ENCODE data around the gene MED14. TPM values are rescaled to one million over a fixed set of nuclear protein-coding genes. Genes with fewer than 3 reads are reported as not detected.
A peak's percentile ranks its signal among the peaks of the same experiment; 100 is the strongest.
"Not testable (repeated sequence)": the region's sequence is repeated elsewhere in the genome, so short reads cannot be mapped to it uniquely, and the experiment has no call there.

MED14 gene
- total RNA-seq (2014; rRNA removed; shearing (Covaris generic); ENCODE audit: low replicate concordance), result 4.5 and 25.9 TPM in 2 replicates

DNA sequence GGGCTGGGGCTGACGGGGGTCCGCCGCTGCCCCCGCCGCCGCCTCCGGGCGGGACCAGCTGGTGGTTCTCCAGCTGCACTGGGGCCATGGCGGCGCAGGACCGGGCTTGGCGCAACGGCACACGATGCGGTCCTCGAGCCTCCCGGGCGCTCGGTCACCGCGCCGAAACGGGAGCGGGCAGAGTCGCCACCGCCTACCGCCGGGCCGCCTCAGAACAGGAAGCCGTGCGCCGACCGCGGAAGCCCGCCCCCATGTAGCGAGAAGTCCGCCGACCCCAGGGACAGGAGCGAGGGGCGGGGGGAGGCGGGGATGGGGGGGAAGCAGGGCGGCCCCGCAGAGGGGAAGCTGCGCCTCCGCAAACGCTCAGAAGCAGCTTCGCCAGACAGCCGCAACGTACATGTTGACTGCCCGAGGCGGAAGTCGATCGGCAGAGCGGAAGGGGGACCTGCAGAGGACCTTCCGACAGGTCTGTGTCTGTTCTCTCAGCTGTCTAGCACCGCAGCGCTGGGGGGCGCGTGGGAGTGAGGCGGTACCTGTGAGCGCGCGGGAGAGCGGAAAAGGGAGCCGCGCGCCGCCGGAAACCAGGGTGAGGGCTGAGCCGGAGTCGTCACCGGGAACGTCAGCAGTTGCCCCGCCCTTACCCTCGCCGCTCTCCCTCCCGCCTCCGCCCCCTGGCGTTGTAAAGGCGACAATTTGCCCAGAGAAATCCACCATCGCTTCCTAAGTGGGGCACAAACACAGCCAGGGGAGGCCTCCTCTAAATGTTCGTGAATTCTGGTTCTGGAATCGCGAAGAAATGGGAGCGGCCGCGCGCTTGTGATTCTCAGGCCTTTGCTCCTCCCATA is at the start of gene MED14:
TSS of gene MED14 (minus strand) at position 218 of the 845 bp plus-strand sequence. CDS start at position 88, 130 bp downstream.
- H3K36me3 ChIP-seq, result no peaks in the 10 kb centered on the region
- no peaks in the 10 kb centered on the region for H3K27me3 ChIP-seq
- DNase-seq, result peak; percentile 85
- no peaks in the 10 kb centered on the region for H3K9me3 ChIP-seq
- H3K4me3 ChIP-seq, result peak within 1 kb of the TSS; percentile 67

DNA sequence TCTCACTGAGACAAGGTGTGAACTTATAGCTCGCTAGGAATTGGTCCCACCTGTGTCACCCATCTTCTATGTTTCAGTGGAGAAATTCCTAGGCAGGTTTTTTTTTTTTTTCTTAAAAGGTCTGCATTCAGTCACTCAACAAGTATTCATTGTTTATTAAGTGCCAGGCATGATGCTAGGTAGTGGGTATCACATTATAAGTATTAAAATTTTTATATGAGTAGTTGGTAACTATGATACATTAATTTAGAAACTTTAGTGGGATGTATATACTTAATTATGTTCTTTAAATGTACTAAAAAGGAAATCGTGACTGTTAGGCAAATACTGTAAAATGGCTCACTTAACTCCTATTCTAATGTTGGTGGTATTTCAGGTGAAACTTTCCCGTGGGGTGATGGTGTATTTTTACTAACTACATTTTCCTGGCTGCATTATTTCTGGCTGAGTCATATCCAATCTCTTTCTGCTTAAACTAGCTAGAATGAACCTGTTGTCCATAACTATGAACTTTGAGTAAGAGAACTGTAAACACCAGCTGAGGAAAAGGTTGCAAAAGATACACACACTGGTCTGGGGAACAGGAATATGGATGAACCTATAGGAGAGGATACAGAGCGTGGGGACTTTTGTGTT is 49.3 kb upstream of the MED14 start:
- Histone ChIP-seq H3K9me3 (no peaks in the 10 kb centered on the region), H3K4me3 (no peak overlapping the region), H3K36me3 (no peaks in the 10 kb centered on the region), H3K27me3 (no peaks in the 10 kb centered on the region)
- no peak for DNase-seq

DNA sequence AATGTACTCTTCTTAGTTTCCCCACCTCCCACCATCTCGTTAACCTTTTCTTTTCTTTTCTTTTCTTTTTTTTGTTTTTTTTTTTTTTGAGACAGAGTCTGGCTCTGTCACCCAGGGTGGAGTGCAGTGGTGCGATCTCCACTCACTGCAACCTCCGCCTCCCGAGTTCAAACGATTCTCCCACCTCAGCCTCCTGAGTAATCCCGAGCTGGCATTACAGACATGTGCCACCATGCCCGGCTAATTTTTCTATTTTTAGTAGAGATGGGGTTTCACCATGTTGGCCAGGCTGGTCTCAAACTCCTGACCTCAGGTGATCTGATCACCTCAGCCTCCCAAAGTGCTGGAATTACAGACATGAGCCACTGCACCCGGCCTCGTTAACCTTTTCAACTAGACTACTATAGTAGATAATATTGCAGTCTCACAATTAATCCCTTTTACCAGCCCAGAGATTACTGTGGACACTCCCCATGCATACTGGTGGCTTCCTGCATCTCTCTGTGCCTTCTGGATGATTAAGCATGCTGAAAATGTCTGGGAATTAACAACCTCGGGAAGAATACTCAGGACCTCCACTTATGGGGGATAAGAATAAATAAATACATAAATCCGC is 47.4 kb upstream of the MED14 start:
- not testable (repeated sequence) for H3K4me3 ChIP-seq, H3K27me3 ChIP-seq, DNase-seq, H3K36me3 ChIP-seq, H3K9me3 ChIP-seq

DNA sequence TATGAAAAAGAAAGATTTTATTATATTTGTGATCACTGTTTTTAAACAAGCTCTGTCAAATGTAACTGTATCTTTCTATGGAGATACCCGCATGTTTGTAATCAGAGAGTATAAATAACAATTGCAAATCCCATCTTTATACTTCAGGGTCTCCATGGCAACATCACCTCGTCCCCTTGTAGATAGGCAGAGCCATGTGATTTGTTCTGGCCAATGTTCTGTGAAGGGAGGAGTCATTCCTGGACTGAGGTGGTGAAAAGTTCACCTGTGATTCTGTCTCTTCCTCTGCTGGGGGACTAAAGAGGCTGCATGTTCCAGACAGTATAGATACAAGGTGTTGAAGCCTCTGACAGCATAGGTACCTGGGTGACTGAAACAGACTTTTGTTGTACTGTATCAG is 45.6 kb upstream of the MED14 start:
- H3K9me3 ChIP-seq, result no peaks in the 10 kb centered on the region
- H3K36me3 ChIP-seq, result no peaks in the 10 kb centered on the region
- H3K4me3 ChIP-seq, result no peak overlapping the region
- no peak for DNase-seq
- H3K27me3 ChIP-seq, result no peaks in the 10 kb centered on the region

DNA sequence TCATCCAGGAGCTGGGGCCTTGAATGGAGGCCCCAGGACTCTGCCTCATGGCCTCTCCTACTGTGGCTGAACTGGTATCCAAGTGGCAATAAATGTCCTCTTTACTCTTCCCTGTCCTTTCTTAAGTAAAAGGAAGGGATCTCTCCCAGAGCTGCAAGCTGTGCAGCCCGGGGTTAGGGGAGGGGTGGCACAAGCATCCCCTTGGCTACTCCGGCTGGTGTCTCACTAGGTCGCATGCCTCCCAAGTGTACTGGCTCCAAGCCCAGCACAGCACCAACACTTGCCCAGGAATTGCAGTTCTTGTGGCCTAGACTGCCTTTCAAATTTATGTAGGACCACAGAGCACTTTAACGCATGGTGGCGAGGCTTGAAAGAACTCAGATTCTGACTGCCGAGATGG is 44.7 kb upstream of the MED14 start:
- H3K4me3 ChIP-seq, result no peak overlapping the region
- H3K27me3 ChIP-seq, result no peaks in the 10 kb centered on the region
- DNase-seq, result no peak
- no peaks in the 10 kb centered on the region for H3K9me3 ChIP-seq
- H3K36me3 ChIP-seq, result no peaks in the 10 kb centered on the region

DNA sequence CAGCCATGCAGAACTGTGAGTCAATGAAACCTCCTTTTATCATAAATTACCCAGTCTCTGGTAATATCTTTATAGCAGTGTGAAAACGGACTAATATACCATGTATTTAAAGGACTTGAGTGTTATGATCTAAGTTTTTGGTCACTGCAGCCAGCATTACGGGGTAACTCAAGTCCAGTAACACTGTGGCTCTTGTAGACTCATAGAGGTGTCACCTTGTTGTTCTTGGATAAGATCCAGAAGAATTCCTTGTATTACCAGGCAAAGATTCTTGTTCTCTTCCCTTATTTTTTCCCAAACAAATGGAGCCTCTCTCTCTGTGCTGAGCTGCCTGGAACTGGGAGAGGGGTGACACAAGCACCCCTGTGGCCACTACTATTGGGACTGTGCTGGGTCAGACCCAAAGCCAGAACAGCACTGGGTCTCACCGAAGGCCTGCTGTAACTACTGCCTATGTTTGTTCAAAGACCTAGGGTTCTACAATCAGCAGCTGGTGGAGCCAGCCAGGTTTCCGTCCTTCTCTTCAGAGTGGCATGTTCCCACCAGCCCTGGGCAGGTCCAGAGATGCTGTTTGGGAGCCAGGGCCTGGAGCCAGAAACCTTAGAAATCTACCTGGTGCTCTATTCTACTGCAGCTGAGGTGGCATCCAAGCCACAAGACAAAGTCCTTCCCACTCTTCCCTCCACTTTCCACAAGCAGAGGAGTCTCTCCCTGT is 43.7 kb upstream of the MED14 start:
- no peak for DNase-seq
- Histone ChIP-seq H3K9me3 (no peaks in the 10 kb centered on the region), H3K36me3 (no peaks in the 10 kb centered on the region), H3K4me3 (no peak overlapping the region), H3K27me3 (no peaks in the 10 kb centered on the region)

DNA sequence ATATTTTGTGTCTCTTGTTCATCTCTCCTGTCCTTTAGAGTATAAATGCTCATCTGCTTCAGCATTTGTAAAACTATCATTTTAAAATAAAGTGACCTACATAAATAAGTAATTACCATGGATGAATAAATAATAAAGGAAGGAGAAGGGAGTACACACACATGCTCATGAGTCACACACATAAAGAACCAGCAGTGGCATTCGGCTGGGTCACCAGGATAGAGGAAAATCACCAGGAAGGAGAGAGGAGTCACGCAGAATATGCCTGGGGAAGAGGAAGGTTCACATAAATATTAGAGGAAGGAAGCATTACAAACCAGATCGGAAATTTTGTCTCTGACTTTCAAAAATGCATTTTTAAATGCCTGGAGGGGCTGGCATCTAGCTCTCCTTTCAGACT is 38.5 kb upstream of the MED14 start:
- H3K36me3 ChIP-seq, result no peaks in the 10 kb centered on the region
- DNase-seq, result no peak

DNA sequence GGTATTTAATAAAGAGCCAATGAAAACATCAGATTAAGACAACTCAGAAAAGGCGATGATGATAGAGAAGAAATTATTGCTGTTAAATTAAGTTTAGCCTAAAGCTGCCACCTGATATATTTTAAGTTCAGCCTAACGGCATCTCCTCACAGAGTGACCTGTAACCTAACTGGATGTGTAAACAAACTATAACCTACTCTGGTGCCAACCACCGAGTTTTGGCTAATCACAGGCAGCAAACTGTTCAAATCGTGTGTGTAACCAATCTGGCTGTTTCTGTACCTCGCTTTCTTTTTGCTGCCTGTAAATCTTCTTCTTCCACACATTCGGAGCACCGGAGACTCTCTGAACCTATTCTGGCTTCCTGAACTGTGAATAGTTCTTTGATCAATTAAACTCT is 37.8 kb upstream of the MED14 start:
- H3K36me3 ChIP-seq, result no peaks in the 10 kb centered on the region
- H3K27me3 ChIP-seq, result no peaks in the 10 kb centered on the region
- no peak for DNase-seq
- H3K9me3 ChIP-seq, result no peaks in the 10 kb centered on the region
- no peak overlapping the region for H3K4me3 ChIP-seq

More for the DNA sequence above, 38.5 kb upstream of the MED14 start:
- Histone ChIP-seq H3K4me3 (no peak overlapping the region), H3K27me3 (no peaks in the 10 kb centered on the region), H3K9me3 (no peaks in the 10 kb centered on the region)

DNA sequence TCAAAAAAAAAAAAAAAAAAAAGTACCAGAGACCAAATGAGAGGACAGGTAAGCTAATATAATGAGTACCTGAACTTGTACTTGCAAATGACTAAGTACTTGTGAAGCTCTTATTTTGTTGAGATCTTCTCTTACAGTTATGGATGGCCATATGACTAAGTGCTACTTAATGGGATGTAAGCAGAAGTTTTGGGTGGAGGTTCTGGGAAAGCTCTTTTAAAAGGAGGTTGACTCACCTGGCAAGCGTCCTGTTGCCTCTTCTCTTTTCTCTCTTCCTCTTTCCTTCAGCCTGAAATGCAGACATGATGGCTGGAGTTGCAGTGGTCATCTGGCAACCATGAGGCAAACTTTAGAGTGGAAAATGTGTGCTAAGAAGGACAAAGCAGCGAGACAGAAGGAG is 36.9 kb upstream of the MED14 start:
- H3K27me3 ChIP-seq, result no peaks in the 10 kb centered on the region
- no peaks in the 10 kb centered on the region for H3K9me3 ChIP-seq
- H3K36me3 ChIP-seq, result no peaks in the 10 kb centered on the region
- no peak overlapping the region for H3K4me3 ChIP-seq
- DNase-seq, result peak; percentile 62

DNA sequence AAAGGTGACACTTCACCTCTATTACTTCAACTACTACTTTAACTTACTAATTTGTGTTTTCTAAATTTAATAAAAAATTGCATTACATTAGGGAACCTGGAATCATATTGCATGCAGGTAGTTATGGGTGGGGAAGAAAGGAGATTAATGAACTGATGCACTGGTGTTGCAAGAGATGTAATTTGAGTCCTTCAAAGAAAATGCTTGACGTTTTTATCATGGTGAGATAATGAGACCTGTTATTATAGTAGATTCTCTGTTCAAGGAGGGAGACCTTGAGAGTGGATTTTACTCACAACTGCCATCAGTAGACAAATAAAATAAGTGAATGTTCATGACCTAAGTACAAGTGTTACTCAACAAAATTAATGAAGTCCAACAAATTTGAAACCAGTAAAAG is 26.4 kb upstream of the MED14 start:
- no peaks in the 10 kb centered on the region for H3K27me3 ChIP-seq
- no peaks in the 10 kb centered on the region for H3K36me3 ChIP-seq
- no peak for DNase-seq
- H3K4me3 ChIP-seq, result no peak overlapping the region
- H3K9me3 ChIP-seq, result no peaks in the 10 kb centered on the region

DNA sequence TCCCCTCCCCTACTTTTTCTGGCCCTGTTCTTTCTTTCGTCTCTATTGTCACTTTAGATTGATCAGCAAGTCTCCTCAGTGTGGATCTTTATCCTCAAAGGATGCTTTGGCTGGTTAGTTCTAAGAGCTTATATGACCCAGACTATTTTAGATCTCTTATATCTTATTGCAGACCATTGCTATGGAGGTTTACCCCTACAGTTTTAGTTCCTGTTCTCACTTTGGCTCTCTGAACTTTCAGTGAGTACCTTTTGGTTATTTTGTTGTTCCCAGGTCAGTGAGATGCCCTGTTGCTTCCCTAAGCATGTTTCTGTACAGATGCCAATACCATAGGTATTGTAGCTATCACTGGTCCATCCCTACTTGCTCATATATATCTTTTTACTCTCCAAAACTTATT is 24.0 kb upstream of the MED14 start:
- no peak for DNase-seq
- Histone ChIP-seq H3K4me3 (no peak overlapping the region), H3K36me3 (no peaks in the 10 kb centered on the region), H3K9me3 (no peaks in the 10 kb centered on the region), H3K27me3 (no peaks in the 10 kb centered on the region)

DNA sequence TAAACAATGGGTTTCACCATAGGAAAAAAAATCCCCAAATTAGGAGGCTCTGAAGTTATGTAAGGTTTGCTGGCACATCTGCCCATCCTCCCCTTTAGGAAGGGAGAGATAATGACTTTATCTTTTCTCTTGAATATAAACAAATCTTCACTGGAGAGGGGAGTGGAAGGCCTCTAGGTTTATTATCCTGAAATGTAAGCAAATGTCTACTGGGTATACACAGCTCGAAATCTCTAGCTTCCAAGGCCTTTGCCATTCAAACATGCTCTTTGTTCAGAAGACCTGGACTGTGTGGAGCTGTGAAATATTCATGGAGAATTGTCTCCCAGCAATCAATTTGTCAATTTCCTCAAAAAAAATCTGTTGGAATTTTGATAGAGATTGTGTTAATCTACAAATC is 21.7 kb upstream of the MED14 start:
- H3K27me3 ChIP-seq, result no peaks in the 10 kb centered on the region
- H3K4me3 ChIP-seq, result no peak overlapping the region
- DNase-seq, result no peak
- no peaks in the 10 kb centered on the region for H3K9me3 ChIP-seq
- no peaks in the 10 kb centered on the region for H3K36me3 ChIP-seq

DNA sequence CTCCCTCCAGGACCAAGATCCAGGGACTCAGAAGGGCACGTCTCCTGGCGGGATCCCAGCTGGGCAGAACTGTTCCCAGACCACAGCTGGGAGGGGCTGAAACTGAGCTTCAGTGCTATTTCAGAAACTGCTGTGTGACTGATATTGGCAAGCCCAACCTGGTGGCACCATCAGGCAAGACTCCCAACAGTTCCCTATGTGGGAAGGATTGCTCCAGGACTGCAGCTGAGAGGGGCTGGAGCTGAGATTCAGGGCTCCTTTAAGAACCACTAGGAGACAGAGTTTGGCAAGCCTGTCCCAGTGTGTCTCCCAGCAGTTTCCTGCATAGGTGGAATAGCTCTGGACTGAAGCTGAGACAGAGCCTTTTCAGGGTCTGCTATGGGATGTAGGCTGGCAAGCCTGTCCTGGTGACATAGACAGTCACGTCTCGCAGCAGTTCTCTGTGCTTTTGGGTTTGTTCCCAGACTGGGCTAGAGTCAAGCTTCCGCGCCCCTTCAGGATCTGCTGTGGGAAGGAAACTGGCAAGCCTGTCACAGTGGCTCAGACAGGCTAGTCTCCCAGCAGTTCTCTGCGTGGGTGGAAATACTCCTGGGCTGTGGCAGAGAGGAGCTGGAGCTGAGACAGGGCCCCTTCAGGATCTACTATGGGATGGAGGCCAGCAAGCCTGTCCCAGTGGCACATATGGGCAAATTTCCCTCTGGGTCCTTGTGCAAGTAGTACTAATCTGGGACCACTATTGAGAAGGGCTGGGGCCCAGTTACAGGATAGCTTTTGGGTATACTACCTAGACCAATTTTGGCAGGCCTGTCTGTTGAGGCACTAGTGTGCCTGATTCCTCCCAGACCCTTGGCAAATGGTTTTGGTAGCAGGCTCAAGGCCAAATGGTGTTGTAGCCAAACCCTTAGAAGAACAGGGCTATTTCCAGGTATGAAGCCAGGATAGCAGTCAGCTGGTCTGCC is 20.2 kb upstream of the MED14 start:
- DNase-seq, result peak; percentile 63
- Histone ChIP-seq H3K4me3 (no peak overlapping the region), H3K27me3 (no peaks in the 10 kb centered on the region), H3K36me3 (no peaks in the 10 kb centered on the region), H3K9me3 (no peaks in the 10 kb centered on the region)

DNA sequence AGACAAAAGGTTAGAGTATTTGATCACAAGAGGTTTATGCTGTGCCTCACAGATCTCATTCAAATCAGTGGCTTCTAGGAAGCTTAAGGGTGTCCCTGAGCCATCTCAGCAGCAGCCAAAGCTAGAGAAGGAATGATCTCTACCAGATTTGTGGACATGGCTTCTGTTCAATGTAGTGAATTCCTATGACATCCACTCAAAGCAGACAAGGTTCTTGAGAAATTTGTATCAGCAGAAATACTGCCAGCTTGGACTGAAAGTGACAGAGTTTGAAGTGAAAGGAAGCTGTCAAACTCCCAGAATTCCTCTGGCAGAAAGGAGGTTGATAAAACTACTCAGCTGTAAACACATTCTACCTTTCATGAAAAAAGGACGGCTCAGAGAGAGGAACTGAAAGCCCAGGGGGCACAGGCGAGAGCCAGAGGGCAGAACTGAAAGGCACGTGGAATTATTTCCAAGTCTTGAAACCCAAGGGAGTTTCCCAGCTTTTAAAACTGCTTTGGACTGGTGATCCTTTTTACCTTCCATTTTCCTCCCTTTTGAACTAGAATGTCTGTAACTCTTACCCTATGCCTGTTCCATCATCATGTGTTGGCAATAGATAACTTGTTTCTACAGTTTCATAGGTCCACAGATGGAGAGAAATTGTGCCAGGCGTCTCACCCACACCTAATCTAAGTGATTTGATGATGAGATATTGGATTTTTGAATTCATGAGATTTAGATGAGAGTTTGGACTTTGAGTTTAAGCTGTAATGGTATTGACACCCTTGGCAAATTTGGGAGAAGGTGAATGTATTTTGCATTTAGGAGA is 14.5 kb upstream of the MED14 start:
- no peaks in the 10 kb centered on the region for H3K36me3 ChIP-seq
- no peak for DNase-seq
- no peak overlapping the region for H3K4me3 ChIP-seq
- no peaks in the 10 kb centered on the region for H3K27me3 ChIP-seq
- no peaks in the 10 kb centered on the region for H3K9me3 ChIP-seq

DNA sequence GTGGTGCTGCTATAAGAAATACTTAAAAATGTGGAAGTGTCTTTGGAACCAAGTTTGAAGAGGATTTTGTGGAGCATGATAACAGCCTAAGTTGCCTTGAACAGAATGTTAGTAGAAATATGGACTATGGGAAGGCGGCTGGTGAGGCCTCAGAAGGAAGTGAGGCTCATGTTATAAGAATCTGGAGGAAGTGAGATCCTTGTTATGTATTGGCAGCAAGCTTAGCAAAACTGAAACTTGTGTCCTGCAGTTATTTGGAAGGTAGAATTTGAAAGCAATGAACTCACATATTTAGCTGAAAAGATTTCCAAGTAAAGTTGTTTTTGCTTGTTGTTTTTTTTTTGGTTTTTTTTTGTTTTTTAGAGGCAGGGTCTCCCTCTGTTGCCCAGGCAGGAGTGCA is 13.6 kb upstream of the MED14 start:
- Histone ChIP-seq H3K9me3 (no peaks in the 10 kb centered on the region), H3K27me3 (no peaks in the 10 kb centered on the region), H3K4me3 (no peak overlapping the region), H3K36me3 (no peaks in the 10 kb centered on the region)
- no peak for DNase-seq

All from MG63 (cell line).